SK-N-SH treated with all-trans-retinoic acid at 6 μM for 48 hours (cell line): ENCODE results near the gene UBE2I.

Experiments used
- ATAC-seq: fragments of 200-7000 bp; cut with Tn5 transposase; 3 replicates; pipeline ENCODE4 v1.9.1; 2020; ENCODE audit warnings: mild to moderate bottlenecking, moderate library complexity
- ARNTL ChIP-seq: fragments of 450-650 bp; formaldehyde crosslinking; IDR thresholded peaks from 2 replicates; pipeline ENCODE4 v1.5.0; 2020; ENCODE audit warnings: low read depth, mild to moderate bottlenecking, moderate library complexity, borderline replicate concordance
- BACH2 ChIP-seq: fragments of 250-450 bp; sonication (Bioruptor Pico); IDR thresholded peaks from 2 replicates; pipeline ENCODE4 v1.9.0; 2021; ENCODE audit warnings: mild to moderate bottlenecking, borderline replicate concordance
- CSDC2 ChIP-seq: fragments of 250-450 bp; sonication (Bioruptor Pico); IDR thresholded peaks from 2 replicates; pipeline ENCODE4 v1.5.0; 2020; ENCODE audit warnings: mild to moderate bottlenecking, moderate library complexity
- ESRRG ChIP-seq: fragments of 250-450 bp; sonication (Bioruptor Pico); IDR thresholded peaks from 2 replicates; pipeline ENCODE4 v1.6.1; 2021; ENCODE audit warnings: mild to moderate bottlenecking
- GLIS3 ChIP-seq: fragments of 250-450 bp; sonication (Bioruptor Pico); IDR thresholded peaks from 2 replicates; pipeline ENCODE4 v1.5.0; 2020; ENCODE audit warnings: mild to moderate bottlenecking, moderate library complexity
- ISL1 ChIP-seq: fragments of 250-450 bp; sonication (Bioruptor Pico); IDR thresholded peaks from 2 replicates; pipeline ENCODE4 v2.1.2; 2022; ENCODE audit warnings: mild to moderate bottlenecking, moderate library complexity
- OSR1 ChIP-seq: fragments of 250-450 bp; sonication (Bioruptor Pico); IDR thresholded peaks from 2 replicates; pipeline ENCODE4 v1.8.0; 2022; ENCODE audit warnings: moderate library complexity, mild to moderate bottlenecking, inconsistent platforms
- PATZ1 ChIP-seq: fragments of 250-450 bp; sonication (Bioruptor Pico); IDR thresholded peaks from 2 replicates; pipeline ENCODE4 v1.8.0; 2020; ENCODE audit warnings: mild to moderate bottlenecking, moderate library complexity, borderline replicate concordance
- RARB ChIP-seq: fragments of 250-450 bp; sonication (Bioruptor Pico); IDR thresholded peaks from 2 replicates; pipeline ENCODE4 v1.8.0; 2021; ENCODE audit warnings: mild to moderate bottlenecking, moderate library complexity
- SNAI2 ChIP-seq: fragments of 250-450 bp; sonication (Bioruptor Pico); IDR thresholded peaks from 2 replicates; pipeline ENCODE4 v1.5.0; 2020; ENCODE audit warnings: mild to moderate bottlenecking, moderate library complexity
- TCF4 ChIP-seq: fragments of 250-450 bp; sonication (Bioruptor Pico); IDR thresholded peaks from 2 replicates; pipeline ENCODE4 v1.8.0; 2021; ENCODE audit warnings: mild to moderate bottlenecking, moderate library complexity, borderline replicate concordance
- TOX ChIP-seq: fragments of 250-450 bp; sonication (Bioruptor Pico); IDR thresholded peaks from 2 replicates; pipeline ENCODE4 v1.8.0; 2021; ENCODE audit warnings: mild to moderate bottlenecking, moderate library complexity, borderline replicate concordance
- TSHZ2 ChIP-seq: fragments of 250-450 bp; sonication (Bioruptor Pico); IDR thresholded peaks from 2 replicates; pipeline ENCODE4 v1.5.0; 2020; ENCODE audit warnings: mild to moderate bottlenecking, moderate library complexity
- ZC3H10 ChIP-seq: fragments of 250-450 bp; sonication (Bioruptor Pico); IDR thresholded peaks from 2 replicates; pipeline ENCODE4 v1.5.1; 2021; ENCODE audit warnings: mild to moderate bottlenecking, moderate library complexity
- ZFP3 ChIP-seq: fragments of 250-450 bp; sonication (Bioruptor Pico); IDR thresholded peaks from 2 replicates; pipeline ENCODE4 v1.5.0; 2020; ENCODE audit warnings: mild to moderate bottlenecking, moderate library complexity
- ZFP30 ChIP-seq: fragments of 450-650 bp; formaldehyde crosslinking; IDR thresholded peaks from 2 replicates; pipeline ENCODE4 v1.5.0; 2022; ENCODE audit warnings: mild to moderate bottlenecking, moderate library complexity
- ZNF565 ChIP-seq: fragments of 450-650 bp; formaldehyde crosslinking; conservative IDR thresholded peaks from 2 replicates; pipeline ENCODE4 v1.5.0; 2020; ENCODE audit warnings: low read depth, mild to moderate bottlenecking, moderate library complexity
- ZNF70 ChIP-seq: fragments of 450-650 bp; formaldehyde crosslinking; IDR thresholded peaks from 2 replicates; pipeline ENCODE4 v1.5.0; 2020; ENCODE audit warnings: mild to moderate bottlenecking, moderate library complexity
- ZNF8 ChIP-seq: fragments of 450-650 bp; formaldehyde crosslinking; IDR thresholded peaks from 2 replicates; pipeline ENCODE4 v1.5.0; 2020; ENCODE audit warnings: mild to moderate bottlenecking, moderate library complexity
- TF ChIP-seq, protein P1 (sequence below): fragments of 250-450 bp; sonication (Bioruptor Pico); IDR thresholded peaks from 2 replicates; pipeline ENCODE4 v1.5.1; 2021; ENCODE audit warnings: mild to moderate bottlenecking, moderate library complexity
- TF ChIP-seq, protein P2 (sequence below): fragments of 250-450 bp; sonication (Bioruptor Pico); IDR thresholded peaks from 2 replicates; pipeline ENCODE4 v1.5.1; 2020; ENCODE audit warnings: low read depth, mild to moderate bottlenecking, moderate library complexity

UBE2I gene

DNA sequence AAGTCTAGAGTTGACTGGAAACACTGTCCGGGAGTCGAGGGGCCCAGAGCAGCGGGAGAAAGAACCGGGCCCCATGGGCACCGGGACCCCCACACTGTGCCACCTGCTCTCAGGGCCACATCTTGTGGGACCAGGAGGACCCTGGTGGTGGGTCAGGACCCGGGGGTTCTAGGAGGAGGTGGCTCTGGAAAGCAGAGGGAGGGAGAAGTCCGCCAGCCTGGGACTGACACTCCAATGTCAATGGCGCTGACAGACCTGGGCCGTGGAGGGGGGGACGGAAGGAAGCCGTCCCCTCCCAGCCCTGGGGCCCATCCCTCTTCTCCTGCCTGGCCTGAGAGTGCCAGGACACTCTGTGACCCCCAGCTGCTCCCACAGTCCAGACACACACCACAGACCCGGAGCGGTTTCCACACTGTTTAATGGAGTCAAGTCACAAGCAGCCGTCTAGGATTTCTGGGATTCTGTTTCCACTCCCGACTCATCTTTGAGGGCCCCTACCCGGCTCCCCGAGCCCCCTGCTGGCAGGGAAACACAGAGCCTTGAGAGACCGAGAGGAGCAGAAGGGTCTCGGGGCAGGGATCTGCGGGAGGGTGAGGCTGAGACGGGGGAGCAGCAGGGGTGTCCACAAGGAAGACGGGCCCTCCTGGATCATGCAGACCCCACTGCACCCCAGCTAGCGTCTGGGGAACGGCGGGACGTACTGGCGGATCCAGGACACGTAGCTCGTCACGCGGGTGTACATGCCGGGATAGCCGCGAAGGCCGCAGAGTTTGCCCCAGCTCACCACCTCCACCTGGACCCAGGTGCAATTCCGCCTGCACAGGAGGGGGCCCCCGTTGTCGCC lies 23.5 kb upstream of the UBE2I start:
- no peak for ATAC-seq
- TF ChIP-seq, protein P1, sequence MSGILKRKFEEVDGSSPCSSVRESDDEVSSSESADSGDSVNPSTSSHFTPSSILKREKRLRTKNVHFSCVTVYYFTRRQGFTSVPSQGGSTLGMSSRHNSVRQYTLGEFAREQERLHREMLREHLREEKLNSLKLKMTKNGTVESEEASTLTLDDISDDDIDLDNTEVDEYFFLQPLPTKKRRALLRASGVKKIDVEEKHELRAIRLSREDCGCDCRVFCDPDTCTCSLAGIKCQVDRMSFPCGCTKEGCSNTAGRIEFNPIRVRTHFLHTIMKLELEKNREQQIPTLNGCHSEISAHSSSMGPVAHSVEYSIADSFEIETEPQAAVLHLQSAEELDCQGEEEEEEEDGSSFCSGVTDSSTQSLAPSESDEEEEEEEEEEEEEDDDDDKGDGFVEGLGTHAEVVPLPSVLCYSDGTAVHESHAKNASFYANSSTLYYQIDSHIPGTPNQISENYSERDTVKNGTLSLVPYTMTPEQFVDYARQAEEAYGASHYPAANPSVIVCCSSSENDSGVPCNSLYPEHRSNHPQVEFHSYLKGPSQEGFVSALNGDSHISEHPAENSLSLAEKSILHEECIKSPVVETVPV (CRISPR knock-in tag) = no peak
- TF ChIP-seq ZC3H10 (CRISPR knock-in tag) (no peak), ZNF565 (CRISPR knock-in tag) (no peak), ZNF70 (CRISPR knock-in tag) (no peak), ZFP30 (CRISPR knock-in tag) (no peak), ESRRG (CRISPR knock-in tag) (no peak), OSR1 (CRISPR knock-in tag) (no peak), PATZ1 (CRISPR knock-in tag) (no peak), ARNTL (CRISPR knock-in tag) (no peak), BACH2 (CRISPR knock-in tag) (no peak), CSDC2 (CRISPR knock-in tag) (no peak), TSHZ2 (CRISPR knock-in tag) (no peak), RARB (CRISPR knock-in tag) (no peak), TCF4 (CRISPR knock-in tag) (no peak), ZFP3 (CRISPR knock-in tag) (no peak), ZNF8 (no peak), ISL1 (CRISPR knock-in tag) (no peak), TOX (no peak), SNAI2 (no peak)
- TF ChIP-seq, protein P2, sequence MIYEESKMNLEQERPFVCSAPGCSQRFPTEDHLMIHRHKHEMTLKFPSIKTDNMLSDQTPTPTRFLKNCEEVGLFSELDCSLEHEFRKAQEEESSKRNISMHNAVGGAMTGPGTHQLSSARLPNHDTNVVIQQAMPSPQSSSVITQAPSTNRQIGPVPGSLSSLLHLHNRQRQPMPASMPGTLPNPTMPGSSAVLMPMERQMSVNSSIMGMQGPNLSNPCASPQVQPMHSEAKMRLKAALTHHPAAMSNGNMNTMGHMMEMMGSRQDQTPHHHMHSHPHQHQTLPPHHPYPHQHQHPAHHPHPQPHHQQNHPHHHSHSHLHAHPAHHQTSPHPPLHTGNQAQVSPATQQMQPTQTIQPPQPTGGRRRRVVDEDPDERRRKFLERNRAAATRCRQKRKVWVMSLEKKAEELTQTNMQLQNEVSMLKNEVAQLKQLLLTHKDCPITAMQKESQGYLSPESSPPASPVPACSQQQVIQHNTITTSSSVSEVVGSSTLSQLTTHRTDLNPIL (CRISPR knock-in tag) = no peak

- ATAC-seq = no peak
- TF ChIP-seq ZNF8 = no peak
- TF ChIP-seq RARB (CRISPR knock-in tag) = no peak
- no peak for TF ChIP-seq ISL1 (CRISPR knock-in tag)
- no peak for TF ChIP-seq TOX
- TF ChIP-seq TSHZ2 (CRISPR knock-in tag) = no peak
- no peak for TF ChIP-seq GLIS3
- TF ChIP-seq, protein P2 (CRISPR knock-in tag) = no peak
- no peak for TF ChIP-seq CSDC2 (CRISPR knock-in tag)
Measured at GRCh38 chr16:1286513-1287094, 22.8 kb upstream of the UBE2I start.
